ENCODE data around the gene LRRC37A3. TPM values are rescaled to one million over a fixed set of nuclear protein-coding genes. Genes with fewer than 3 reads are reported as not detected.

LRRC37A3 gene
- total and polyA plus RNA-seq, 2 of the 13 experiments (the other 11 are each of a cell fraction or from before 2014, with no cell fraction given) = 0.62 to 1.1 TPM

DNA sequence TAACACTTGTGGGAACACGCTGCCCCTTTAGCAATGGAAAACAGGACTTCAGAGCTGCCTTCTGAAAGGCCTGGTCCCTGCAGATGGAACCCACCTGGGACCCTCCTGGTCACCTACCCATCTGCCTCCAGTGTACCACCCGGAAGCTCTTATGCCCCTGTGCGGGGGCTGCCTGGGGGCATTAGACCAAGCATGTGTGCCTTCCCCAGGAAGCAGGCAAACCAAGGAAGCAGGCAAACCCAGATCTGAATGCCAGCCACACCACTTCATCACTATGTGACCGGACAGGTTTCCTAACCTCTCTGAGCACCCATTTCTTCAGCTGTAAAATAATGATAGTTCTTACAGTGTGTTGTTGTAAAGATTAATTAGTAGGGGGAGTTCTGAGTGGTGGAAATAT is 20.8 kb upstream of the LRRC37A3 start:
- Histone ChIP-seq H3K4me3 (replicated peaks in 1 of 3; ENCODE audit: insufficient read depth in 1 of 3, low read depth in 2 of 3, low read length in 3 of 3) (no peak overlapping the region), H3K27ac (ENCODE audit: extremely low read length, insufficient read depth, low read length) (no peak overlapping the region), H3K27me3 (ENCODE audit: control insufficient read depth in 1 of 2, insufficient read depth in 2 of 2, low read length in 2 of 2) (no peaks in the 10 kb centered on the region), H3K4me2 (ENCODE audit: low read depth, low read length) (no peak overlapping the region), H3K9ac (ENCODE audit: insufficient read depth, low read depth, low read length) (no peak overlapping the region), H3K36me3 (replicated peaks in 1 of 2; ENCODE audit: control insufficient read depth in 1 of 2, insufficient read depth in 2 of 2, low read length in 2 of 2) (no peaks in the 10 kb centered on the region), H3K9me3 (ENCODE audit: low read length) (no peaks in the 10 kb centered on the region), H2AFZ (ENCODE audit: low read length) (no peak overlapping the region), H4K20me1 (ENCODE audit: insufficient read depth, low read length) (no peaks in the 10 kb centered on the region), H3K4me1 (ENCODE audit: insufficient read depth, low read length) (peaks cover 9% of the 10 kb centered on the region), H3K79me2 (ENCODE audit: insufficient read depth, low read length) (no peaks in the 10 kb centered on the region)
- intact Hi-C loops (cut with micrococcal nuclease; ENCODE audit: unreplicated experiment) (no loop called here), in situ Hi-C loops (cut with HindIII; ENCODE audit: extremely low pct_ligation_motif_present, low pct_unique_long_range_greater_than_20kb) (no loop called here)
- TF ChIP-seq, protein P1, sequence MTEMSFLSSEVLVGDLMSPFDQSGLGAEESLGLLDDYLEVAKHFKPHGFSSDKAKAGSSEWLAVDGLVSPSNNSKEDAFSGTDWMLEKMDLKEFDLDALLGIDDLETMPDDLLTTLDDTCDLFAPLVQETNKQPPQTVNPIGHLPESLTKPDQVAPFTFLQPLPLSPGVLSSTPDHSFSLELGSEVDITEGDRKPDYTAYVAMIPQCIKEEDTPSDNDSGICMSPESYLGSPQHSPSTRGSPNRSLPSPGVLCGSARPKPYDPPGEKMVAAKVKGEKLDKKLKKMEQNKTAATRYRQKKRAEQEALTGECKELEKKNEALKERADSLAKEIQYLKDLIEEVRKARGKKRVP (CRISPR knock-in tag; IDR thresholded peaks at IDR 0.05) = no peak
- TF ChIP-seq DNMT1 (CRISPR knock-in tag; IDR thresholded peaks at IDR 0.05) = no peak
- TF ChIP-seq ZSCAN31 (CRISPR knock-in tag; IDR thresholded peaks at IDR 0.05; ENCODE audit: low read depth) = no peak
- no peak for TF ChIP-seq CBFB (CRISPR knock-in tag; IDR thresholded peaks at IDR 0.05)
- TF ChIP-seq, protein P2, sequence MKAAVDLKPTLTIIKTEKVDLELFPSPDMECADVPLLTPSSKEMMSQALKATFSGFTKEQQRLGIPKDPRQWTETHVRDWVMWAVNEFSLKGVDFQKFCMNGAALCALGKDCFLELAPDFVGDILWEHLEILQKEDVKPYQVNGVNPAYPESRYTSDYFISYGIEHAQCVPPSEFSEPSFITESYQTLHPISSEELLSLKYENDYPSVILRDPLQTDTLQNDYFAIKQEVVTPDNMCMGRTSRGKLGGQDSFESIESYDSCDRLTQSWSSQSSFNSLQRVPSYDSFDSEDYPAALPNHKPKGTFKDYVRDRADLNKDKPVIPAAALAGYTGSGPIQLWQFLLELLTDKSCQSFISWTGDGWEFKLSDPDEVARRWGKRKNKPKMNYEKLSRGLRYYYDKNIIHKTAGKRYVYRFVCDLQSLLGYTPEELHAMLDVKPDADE (CRISPR knock-in tag; IDR thresholded peaks at IDR 0.05) = no peak
- TF ChIP-seq, protein P3, sequence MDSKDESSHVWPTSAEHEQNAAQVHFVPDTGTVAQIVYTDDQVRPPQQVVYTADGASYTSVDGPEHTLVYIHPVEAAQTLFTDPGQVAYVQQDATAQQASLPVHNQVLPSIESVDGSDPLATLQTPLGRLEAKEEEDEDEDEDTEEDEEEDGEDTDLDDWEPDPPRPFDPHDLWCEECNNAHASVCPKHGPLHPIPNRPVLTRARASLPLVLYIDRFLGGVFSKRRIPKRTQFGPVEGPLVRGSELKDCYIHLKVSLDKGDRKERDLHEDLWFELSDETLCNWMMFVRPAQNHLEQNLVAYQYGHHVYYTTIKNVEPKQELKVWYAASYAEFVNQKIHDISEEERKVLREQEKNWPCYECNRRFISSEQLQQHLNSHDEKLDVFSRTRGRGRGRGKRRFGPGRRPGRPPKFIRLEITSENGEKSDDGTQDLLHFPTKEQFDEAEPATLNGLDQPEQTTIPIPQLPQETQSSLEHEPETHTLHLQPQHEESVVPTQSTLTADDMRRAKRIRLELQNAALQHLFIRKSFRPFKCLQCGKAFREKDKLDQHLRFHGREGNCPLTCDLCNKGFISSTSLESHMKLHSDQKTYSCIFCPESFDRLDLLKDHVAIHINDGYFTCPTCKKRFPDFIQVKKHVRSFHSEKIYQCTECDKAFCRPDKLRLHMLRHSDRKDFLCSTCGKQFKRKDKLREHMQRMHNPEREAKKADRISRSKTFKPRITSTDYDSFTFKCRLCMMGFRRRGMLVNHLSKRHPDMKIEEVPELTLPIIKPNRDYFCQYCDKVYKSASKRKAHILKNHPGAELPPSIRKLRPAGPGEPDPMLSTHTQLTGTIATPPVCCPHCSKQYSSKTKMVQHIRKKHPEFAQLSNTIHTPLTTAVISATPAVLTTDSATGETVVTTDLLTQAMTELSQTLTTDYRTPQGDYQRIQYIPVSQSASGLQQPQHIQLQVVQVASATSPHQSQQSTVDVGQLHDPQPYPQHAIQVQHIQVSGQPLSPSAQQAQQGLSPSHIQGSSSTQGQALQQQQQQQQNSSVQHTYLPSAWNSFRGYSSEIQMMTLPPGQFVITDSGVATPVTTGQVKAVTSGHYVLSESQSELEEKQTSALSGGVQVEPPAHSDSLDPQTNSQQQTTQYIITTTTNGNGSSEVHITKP (CRISPR knock-in tag; IDR thresholded peaks at IDR 0.05; ENCODE audit: low read depth) = no peak
- TF ChIP-seq ZNF577 (CRISPR knock-in tag; IDR thresholded peaks at IDR 0.05; ENCODE audit: borderline replicate concordance, low read depth) = no peak
- TF ChIP-seq SMAD9 (CRISPR knock-in tag; IDR thresholded peaks at IDR 0.05) = no peak
- TF ChIP-seq XRCC5 (optimal IDR thresholded peaks at IDR 0.05; ENCODE audit: low read length) = no peak
- TF ChIP-seq KAT8 (CRISPR knock-in tag; IDR thresholded peaks at IDR 0.05) = no peak
- 96% methylated on average over 2 of the region's 4 CpGs for WGBS (ENCODE audit: low lambda C conversion rate)
- BruUV-seq (replicated peaks) = no TSS peak
- no peak for ATAC-seq
- no peak for FAIRE-seq
- no peak for DNase-seq (ENCODE audit: low spot score)
- POLR2A ChIA-PET = no interaction called here
- CTCF ChIA-PET (ENCODE audit: low intra/inter-chr PET ratio, low total read pairs) = no interaction called here

All from HepG2 (cell line).